GM21515 (cell line): Measurements from ENCODE around the gene CDC14B.
"Not testable (repeated sequence)": the region's sequence is repeated elsewhere in the genome, so short reads cannot be mapped to it uniquely, and the experiment has no call there.

Experiments
- ATAC-seq: cut with Tn5 transposase; IDR thresholded peaks from one replicate; pipeline ENCODE4 v1.9.1; 2021; ENCODE audit not compliant: unreplicated experiment

CDC14B gene

GRCh38 chr9:96619491-96620180 lies at the start of gene CDC14B:
Gene CDC14B (minus strand): TSS chr9:96619843. CDS start chr9:96619378, 465 bp downstream.
- no peak for ATAC-seq

- ATAC-seq = no peak
Observed at GRCh38 chr9:96668868-96669534, 49.4 kb upstream of the CDC14B start.

- no peak for ATAC-seq
Observed at GRCh38 chr9:96667363-96667728, 47.7 kb upstream of the CDC14B start.

- peak; percentile 52 for ATAC-seq
Observed at GRCh38 chr9:96666653-96667362, 47.2 kb upstream of the CDC14B start.

- ATAC-seq = no peak
Observed at GRCh38 chr9:96665789-96666188, 46.1 kb upstream of the CDC14B start.

GRCh38 chr9:96663506-96664120 lies 44.0 kb upstream of the CDC14B start:
- ATAC-seq = no peak

GRCh38 chr9:96661711-96662110 lies 42.1 kb upstream of the CDC14B start:
- ATAC-seq = no peak

- ATAC-seq = no peak
Observed at GRCh38 chr9:96660692-96661248, 41.1 kb upstream of the CDC14B start.

GRCh38 chr9:96655198-96655851 lies 35.7 kb upstream of the CDC14B start, which contains the start of gene PRXL2C:
Gene PRXL2C (minus strand): TSS chr9:96655317. CDS start chr9:96655281, 36 bp downstream.
- ATAC-seq = peak; percentile 61

GRCh38 chr9:96654450-96655197 lies 35.0 kb upstream of the CDC14B start:
- ATAC-seq = peak; percentile 52

- no peak for ATAC-seq
Observed at GRCh38 chr9:96651626-96652025, 32.0 kb upstream of the CDC14B start.

- no peak for ATAC-seq
Observed at GRCh38 chr9:96649620-96650324, 30.1 kb upstream of the CDC14B start.

- no peak for ATAC-seq
Observed at GRCh38 chr9:96646081-96646991, 26.7 kb upstream of the CDC14B start.

GRCh38 chr9:96644137-96644536 lies 24.5 kb upstream of the CDC14B start:
- ATAC-seq = no peak

GRCh38 chr9:96641514-96641913 lies 21.9 kb upstream of the CDC14B start:
- no peak for ATAC-seq

- ATAC-seq = no peak
Observed at GRCh38 chr9:96638606-96639364, 19.1 kb upstream of the CDC14B start.

GRCh38 chr9:96636368-96636767 lies 16.7 kb upstream of the CDC14B start:
- ATAC-seq = no peak

GRCh38 chr9:96633579-96633978 lies 13.9 kb upstream of the CDC14B start:
- ATAC-seq = not testable (repeated sequence)
